OCI-LY7 (cell line): ENCODE measurements around the gene CYP19A1. TPM values are rescaled to one million over a fixed set of nuclear protein-coding genes. Genes with fewer than 3 reads are reported as not detected.

ENCODE experiments used
- BruUV-seq: library from RNA; stranded (reverse); fragments of 400-500 nt; replicated peaks from 2 replicates; lab custom pipeline; 2021; lab: Mats Ljungman, UMichigan
- CTCF ChIA-PET: fragments of 300-600 bp; sonication (Branson Sonifier 250); formaldehyde crosslinking; loops from one replicate; lab custom pipeline; 2022; ENCODE audit warnings: antibody characterized with exemption; ENCODE audit not compliant: unreplicated experiment; lab: Charles Lee
- POLR2A ChIA-PET: fragments of 300-600 bp; sonication (Branson Sonifier 250); formaldehyde crosslinking; loops from one replicate; lab custom pipeline; 2022; ENCODE audit warnings: antibody characterized with exemption; lab: Charles Lee
- DNase-seq: peaks from one replicate; pipeline ENCODE4 v3.0.0-alpha.2; 2015; ENCODE audit warnings: low spot score
- H2AFZ ChIP-seq: fragments of 200-600 bp; sonication (generic), shearing (Covaris generic); 2 replicates; pipeline ENCODE4 v1.6.1; 2014; ENCODE audit warnings: mild to moderate bottlenecking, antibody characterized with exemption, low read length, moderate library complexity
- H3K27ac ChIP-seq: fragments of 200-600 bp; sonication (generic); 2 replicates; pipeline ENCODE4 v1.5.1; 2014; ENCODE audit warnings: mixed run types, low read depth, mild to moderate bottlenecking, moderate library complexity, low read length, inconsistent platforms; ENCODE audit not compliant: poor library complexity, severe bottlenecking
- H3K36me3 ChIP-seq: fragments of 200-600 bp; sonication (generic); 2 replicates; pipeline ENCODE4 v1.6.1; 2014; ENCODE audit warnings: mild to moderate bottlenecking, antibody characterized with exemption, low read length, moderate library complexity, mixed read lengths; ENCODE audit not compliant: insufficient read depth
- H3K4me1 ChIP-seq: fragments of 200-600 bp; sonication (generic); 2 replicates; pipeline ENCODE4 v1.5.1; 2014; ENCODE audit warnings: mild to moderate bottlenecking, low read length; ENCODE audit not compliant: insufficient read depth, poor library complexity, severe bottlenecking
- H3K4me2 ChIP-seq: fragments of 200-600 bp; sonication (generic); 2 replicates; pipeline ENCODE4 v1.6.1; 2014; ENCODE audit warnings: mild to moderate bottlenecking, low read length
- H3K4me3 ChIP-seq: fragments of 200-600 bp; sonication (generic); 2 replicates; pipeline ENCODE4 v1.5.1; 2014; ENCODE audit warnings: mild to moderate bottlenecking, low read depth, low read length; ENCODE audit not compliant: poor library complexity, severe bottlenecking
- H3K79me2 ChIP-seq: fragments of 200-600 bp; sonication (generic); 2 replicates; pipeline ENCODE4 v1.6.1; 2016; ENCODE audit warnings: low read depth, mild to moderate bottlenecking, low read length, moderate library complexity, mixed read lengths; ENCODE audit not compliant: insufficient read depth
- H3K9me2 ChIP-seq: fragments of 200-600 bp; sonication (generic); 2 replicates; pipeline ENCODE4 v1.6.1; 2016; ENCODE audit warnings: mild to moderate bottlenecking, low read length, mixed read lengths; ENCODE audit not compliant: insufficient read depth
- H3K9me3 ChIP-seq: fragments of 200-600 bp; sonication (generic); 2 replicates; pipeline ENCODE4 v1.6.1; 2014; ENCODE audit warnings: mild to moderate bottlenecking, mixed run types, low read length, mixed read lengths
- H4K20me1 ChIP-seq: fragments of 200-600 bp; sonication (generic); 2 replicates; pipeline ENCODE4 v1.6.1; 2014; ENCODE audit warnings: mild to moderate bottlenecking, antibody characterized with exemption, low read length, moderate library complexity, mixed read lengths; ENCODE audit not compliant: insufficient read depth
- CTCF ChIP-seq: fragments of 200-600 bp; sonication (generic); conservative IDR thresholded peaks from 2 replicates; pipeline ENCODE4 v1.5.1; 2014; ENCODE audit warnings: mild to moderate bottlenecking, antibody characterized with exemption, low read length, moderate library complexity, mixed read lengths
- EZH2phosphoT487 ChIP-seq: fragments of 200-600 bp; sonication (generic); IDR thresholded peaks from 2 replicates; pipeline ENCODE4 v1.6.1; 2018; ENCODE audit warnings: low read depth, borderline replicate concordance, mild to moderate bottlenecking, mixed run types, antibody characterized with exemption, low read length, moderate library complexity, mixed read lengths
- intact Hi-C: fragments of 100-400 bp; cut with micrococcal nuclease; formaldehyde crosslinking; loops from one replicate; pipeline ENCODE4 v1.10.0; 2022; ENCODE audit not compliant: unreplicated experiment
- total RNA-seq, 2 experiments: library from RNA; depleted of rRNA in 1 of 2; stranded (reverse); fragments of >200 nt in 1 of 2; shearing (Covaris generic) in 1 of 2; gene quantifications; 2 replicates each; pipeline ENCODE4 v1.2.3, GENCODE V29; 2014 to 2022

Gene CYP19A1
- total RNA-seq, 2 experiments from 2014 or later, result 0.13 TPM; not detected in 1

- ChIA-PET CTCF (no interaction called here), POLR2A (interaction anchor here (0.6 kb wide), 1 partner anchor 1345 kb away, joined by 6 read pairs; no protein-coding TSS in a partner anchor)
- no TSS peak for BruUV-seq
- Histone ChIP-seq H3K9me2 (no peaks in the 10 kb centered on the region), H4K20me1 (no peaks in the 10 kb centered on the region), H3K36me3 (no peaks in the 10 kb centered on the region), H2AFZ (no peak overlapping the region), H3K4me3 (no peak overlapping the region), H3K79me2 (no peaks in the 10 kb centered on the region), H3K4me2 (no peak overlapping the region), H3K27ac (no peak overlapping the region), H3K4me1 (no peaks in the 10 kb centered on the region), H3K9me3 (no peaks in the 10 kb centered on the region)
- intact Hi-C loops, result no loop called here
- no peak for DNase-seq
- no peak for TF ChIP-seq CTCF
- no peak for TF ChIP-seq EZH2phosphoT487
Observed at GRCh38 chr15:51318382-51319150, 19.8 kb downstream of the CYP19A1 start.

DNA sequence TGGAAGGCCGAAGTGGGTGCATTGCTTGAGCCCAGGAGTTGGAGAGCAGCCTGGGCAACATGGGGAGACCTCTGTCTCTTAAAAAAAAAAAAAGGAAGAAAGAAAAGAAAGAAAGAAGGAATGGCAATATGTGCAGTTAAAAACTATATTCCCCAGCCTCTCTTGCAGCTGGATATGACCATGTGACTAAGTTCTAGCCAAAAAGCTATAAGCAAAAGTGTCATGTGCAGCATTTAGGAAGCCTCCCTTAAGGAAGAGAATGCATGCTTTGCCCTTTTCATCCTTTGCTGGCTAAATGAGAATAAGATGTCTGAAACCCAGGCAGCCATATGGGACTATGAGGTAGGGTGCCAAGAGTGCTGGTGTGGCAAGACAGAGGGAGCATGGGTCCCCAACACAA lies 21.8 kb downstream of the CYP19A1 start:
- H3K79me2 ChIP-seq, result no peaks in the 10 kb centered on the region
- TF ChIP-seq EZH2phosphoT487 (no peak), CTCF (no peak)
- no peaks in the 10 kb centered on the region for H3K9me2 ChIP-seq
- H3K27ac ChIP-seq, result no peak overlapping the region
- no peaks in the 10 kb centered on the region for H3K9me3 ChIP-seq
- H3K4me1 ChIP-seq, result no peaks in the 10 kb centered on the region
- intact Hi-C loops, result no loop called here
- H3K36me3 ChIP-seq, result no peaks in the 10 kb centered on the region
- H3K4me2 ChIP-seq, result no peak overlapping the region
- no TSS peak for BruUV-seq
- ChIA-PET CTCF (no interaction called here), POLR2A (no interaction called here)
- no peak overlapping the region for H3K4me3 ChIP-seq
- no peak overlapping the region for H2AFZ ChIP-seq
- H4K20me1 ChIP-seq, result no peaks in the 10 kb centered on the region
- DNase-seq, result no peak

DNA sequence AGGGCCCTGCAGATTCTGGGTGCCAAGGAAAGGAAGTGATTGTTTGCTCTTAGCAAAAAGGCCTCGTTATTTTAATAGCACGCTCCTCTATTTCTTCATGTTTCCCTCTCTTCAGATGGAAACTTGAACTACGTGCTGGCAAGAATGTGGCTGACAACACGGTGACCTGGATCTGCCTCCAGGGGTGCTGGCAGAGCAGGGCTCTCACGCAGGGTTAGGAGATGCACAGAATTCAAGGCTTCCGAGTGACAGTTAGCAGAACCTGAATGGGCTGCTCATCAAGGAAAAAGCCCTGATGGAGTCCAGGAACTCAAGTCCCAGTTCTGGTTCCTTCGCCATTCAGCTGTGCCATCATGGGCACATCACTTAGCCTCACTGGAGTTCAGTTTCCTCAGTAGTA lies 22.7 kb downstream of the CYP19A1 start:
- intact Hi-C loops, result no loop called here
- Histone ChIP-seq H4K20me1 (no peaks in the 10 kb centered on the region), H3K4me3 (no peak overlapping the region), H3K36me3 (no peaks in the 10 kb centered on the region), H2AFZ (no peak overlapping the region), H3K4me2 (no peak overlapping the region), H3K27ac (no peak overlapping the region), H3K4me1 (no peaks in the 10 kb centered on the region), H3K9me2 (no peaks in the 10 kb centered on the region), H3K9me3 (no peaks in the 10 kb centered on the region), H3K79me2 (no peaks in the 10 kb centered on the region)
- TF ChIP-seq EZH2phosphoT487, result no peak
- no peak for TF ChIP-seq CTCF
- DNase-seq, result no peak
- BruUV-seq, result no TSS peak
- POLR2A ChIA-PET, result no interaction called here
- CTCF ChIA-PET, result no interaction called here
